GM23338 (cell line): ENCODE measurements around the gene COPZ2.
"Not testable (repeated sequence)": the region's sequence is repeated elsewhere in the genome, so short reads cannot be mapped to it uniquely, and the experiment has no call there.

Experiments used
- CREB1 ChIP-seq: fragments of 250-450 bp; sonication (Bioruptor Pico); IDR thresholded peaks from 2 replicates; pipeline ENCODE4 v1.5.0; 2020; ENCODE audit warnings: low read depth, mild to moderate bottlenecking, moderate library complexity
- EZH2 ChIP-seq: fragments of 200-600 bp; sonication (generic); IDR thresholded peaks from one replicate; pipeline ENCODE4 v1.8.0; 2017; ENCODE audit warnings: antibody characterized with exemption, mild to moderate bottlenecking, low read depth; ENCODE audit not compliant: unreplicated experiment
- EZH2phosphoT487 ChIP-seq: fragments of 200-600 bp; sonication (generic); IDR thresholded peaks from one replicate; pipeline ENCODE4 v1.8.1; 2018; ENCODE audit warnings: antibody characterized with exemption; ENCODE audit not compliant: unreplicated experiment
- JUNB ChIP-seq: IDR thresholded peaks from one replicate; pipeline ENCODE4 v1.6.1; 2016; ENCODE audit warnings: antibody characterized with exemption; ENCODE audit not compliant: unreplicated experiment
- NANOG ChIP-seq: IDR thresholded peaks from 2 replicates; pipeline ENCODE4 v1.6.1; 2016; ENCODE audit warnings: antibody characterized with exemption, borderline replicate concordance
- POLR2AphosphoS5 ChIP-seq: IDR thresholded peaks from 2 replicates; pipeline ENCODE4 v1.6.1; 2016; ENCODE audit warnings: antibody characterized with exemption, low read depth
- ZNF114 ChIP-seq: fragments of 250-450 bp; sonication (Bioruptor Pico); IDR thresholded peaks from 2 replicates; pipeline ENCODE4 v1.5.0; 2020; ENCODE audit warnings: mild to moderate bottlenecking, moderate library complexity
- ZNF462 ChIP-seq: fragments of 250-450 bp; sonication (Bioruptor Pico); IDR thresholded peaks from 2 replicates; pipeline ENCODE4 v1.5.0; 2020; ENCODE audit warnings: mild to moderate bottlenecking, moderate library complexity
- TF ChIP-seq, protein P1 (sequence below), 2 experiments: fragments of 200-600 bp in 1 of 2; sonication (generic) in 1 of 2; conservative IDR thresholded peaks; 2 replicates each; pipeline versions ENCODE4 v1.5.1 to v1.6.1; 2016 to 2017; ENCODE audit warnings: antibody characterized with exemption in 2 of 2, low read depth in 2 of 2, mild to moderate bottlenecking in 2 of 2, moderate library complexity in 1 of 2
- TF ChIP-seq, protein P2 (sequence below): IDR thresholded peaks from one replicate; pipeline ENCODE4 v1.6.1; 2018; ENCODE audit warnings: antibody characterized with exemption; ENCODE audit not compliant: unreplicated experiment
- TF ChIP-seq, protein P3 (sequence below): IDR thresholded peaks from 2 replicates; pipeline ENCODE4 v1.6.1; 2016; ENCODE audit warnings: antibody characterized with exemption

GRCh38 chr17:48072811-48073210 is 35.2 kb upstream of the COPZ2 start:
- TF ChIP-seq, protein P1, sequence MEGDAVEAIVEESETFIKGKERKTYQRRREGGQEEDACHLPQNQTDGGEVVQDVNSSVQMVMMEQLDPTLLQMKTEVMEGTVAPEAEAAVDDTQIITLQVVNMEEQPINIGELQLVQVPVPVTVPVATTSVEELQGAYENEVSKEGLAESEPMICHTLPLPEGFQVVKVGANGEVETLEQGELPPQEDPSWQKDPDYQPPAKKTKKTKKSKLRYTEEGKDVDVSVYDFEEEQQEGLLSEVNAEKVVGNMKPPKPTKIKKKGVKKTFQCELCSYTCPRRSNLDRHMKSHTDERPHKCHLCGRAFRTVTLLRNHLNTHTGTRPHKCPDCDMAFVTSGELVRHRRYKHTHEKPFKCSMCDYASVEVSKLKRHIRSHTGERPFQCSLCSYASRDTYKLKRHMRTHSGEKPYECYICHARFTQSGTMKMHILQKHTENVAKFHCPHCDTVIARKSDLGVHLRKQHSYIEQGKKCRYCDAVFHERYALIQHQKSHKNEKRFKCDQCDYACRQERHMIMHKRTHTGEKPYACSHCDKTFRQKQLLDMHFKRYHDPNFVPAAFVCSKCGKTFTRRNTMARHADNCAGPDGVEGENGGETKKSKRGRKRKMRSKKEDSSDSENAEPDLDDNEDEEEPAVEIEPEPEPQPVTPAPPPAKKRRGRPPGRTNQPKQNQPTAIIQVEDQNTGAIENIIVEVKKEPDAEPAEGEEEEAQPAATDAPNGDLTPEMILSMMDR (conservative IDR thresholded peaks at IDR 0.05; ENCODE audit: low read depth in 2 of 2), result not testable (repeated sequence)
- TF ChIP-seq, protein P2, sequence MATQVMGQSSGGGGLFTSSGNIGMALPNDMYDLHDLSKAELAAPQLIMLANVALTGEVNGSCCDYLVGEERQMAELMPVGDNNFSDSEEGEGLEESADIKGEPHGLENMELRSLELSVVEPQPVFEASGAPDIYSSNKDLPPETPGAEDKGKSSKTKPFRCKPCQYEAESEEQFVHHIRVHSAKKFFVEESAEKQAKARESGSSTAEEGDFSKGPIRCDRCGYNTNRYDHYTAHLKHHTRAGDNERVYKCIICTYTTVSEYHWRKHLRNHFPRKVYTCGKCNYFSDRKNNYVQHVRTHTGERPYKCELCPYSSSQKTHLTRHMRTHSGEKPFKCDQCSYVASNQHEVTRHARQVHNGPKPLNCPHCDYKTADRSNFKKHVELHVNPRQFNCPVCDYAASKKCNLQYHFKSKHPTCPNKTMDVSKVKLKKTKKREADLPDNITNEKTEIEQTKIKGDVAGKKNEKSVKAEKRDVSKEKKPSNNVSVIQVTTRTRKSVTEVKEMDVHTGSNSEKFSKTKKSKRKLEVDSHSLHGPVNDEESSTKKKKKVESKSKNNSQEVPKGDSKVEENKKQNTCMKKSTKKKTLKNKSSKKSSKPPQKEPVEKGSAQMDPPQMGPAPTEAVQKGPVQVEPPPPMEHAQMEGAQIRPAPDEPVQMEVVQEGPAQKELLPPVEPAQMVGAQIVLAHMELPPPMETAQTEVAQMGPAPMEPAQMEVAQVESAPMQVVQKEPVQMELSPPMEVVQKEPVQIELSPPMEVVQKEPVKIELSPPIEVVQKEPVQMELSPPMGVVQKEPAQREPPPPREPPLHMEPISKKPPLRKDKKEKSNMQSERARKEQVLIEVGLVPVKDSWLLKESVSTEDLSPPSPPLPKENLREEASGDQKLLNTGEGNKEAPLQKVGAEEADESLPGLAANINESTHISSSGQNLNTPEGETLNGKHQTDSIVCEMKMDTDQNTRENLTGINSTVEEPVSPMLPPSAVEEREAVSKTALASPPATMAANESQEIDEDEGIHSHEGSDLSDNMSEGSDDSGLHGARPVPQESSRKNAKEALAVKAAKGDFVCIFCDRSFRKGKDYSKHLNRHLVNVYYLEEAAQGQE, result not testable (repeated sequence)
- not testable (repeated sequence) for TF ChIP-seq JUNB; NANOG; EZH2; CREB1 (CRISPR knock-in tag); ZNF462; POLR2AphosphoS5; EZH2phosphoT487; ZNF114 (CRISPR knock-in tag)
- TF ChIP-seq, protein P3, sequence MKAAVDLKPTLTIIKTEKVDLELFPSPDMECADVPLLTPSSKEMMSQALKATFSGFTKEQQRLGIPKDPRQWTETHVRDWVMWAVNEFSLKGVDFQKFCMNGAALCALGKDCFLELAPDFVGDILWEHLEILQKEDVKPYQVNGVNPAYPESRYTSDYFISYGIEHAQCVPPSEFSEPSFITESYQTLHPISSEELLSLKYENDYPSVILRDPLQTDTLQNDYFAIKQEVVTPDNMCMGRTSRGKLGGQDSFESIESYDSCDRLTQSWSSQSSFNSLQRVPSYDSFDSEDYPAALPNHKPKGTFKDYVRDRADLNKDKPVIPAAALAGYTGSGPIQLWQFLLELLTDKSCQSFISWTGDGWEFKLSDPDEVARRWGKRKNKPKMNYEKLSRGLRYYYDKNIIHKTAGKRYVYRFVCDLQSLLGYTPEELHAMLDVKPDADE, result not testable (repeated sequence)
